Activated CD4-positive, alpha-beta T cell treated with anti-CD3 and anti-CD28 coated beads, Interleukin-2, amount 50 U/mL, for 4 hours (primary cell): ENCODE data around the gene PIGT.

Experiments
- DNase-seq, 2 experiments: peaks; one replicate each; pipeline ENCODE4 v3.0.0-alpha.2; 2020

Gene PIGT

DNA sequence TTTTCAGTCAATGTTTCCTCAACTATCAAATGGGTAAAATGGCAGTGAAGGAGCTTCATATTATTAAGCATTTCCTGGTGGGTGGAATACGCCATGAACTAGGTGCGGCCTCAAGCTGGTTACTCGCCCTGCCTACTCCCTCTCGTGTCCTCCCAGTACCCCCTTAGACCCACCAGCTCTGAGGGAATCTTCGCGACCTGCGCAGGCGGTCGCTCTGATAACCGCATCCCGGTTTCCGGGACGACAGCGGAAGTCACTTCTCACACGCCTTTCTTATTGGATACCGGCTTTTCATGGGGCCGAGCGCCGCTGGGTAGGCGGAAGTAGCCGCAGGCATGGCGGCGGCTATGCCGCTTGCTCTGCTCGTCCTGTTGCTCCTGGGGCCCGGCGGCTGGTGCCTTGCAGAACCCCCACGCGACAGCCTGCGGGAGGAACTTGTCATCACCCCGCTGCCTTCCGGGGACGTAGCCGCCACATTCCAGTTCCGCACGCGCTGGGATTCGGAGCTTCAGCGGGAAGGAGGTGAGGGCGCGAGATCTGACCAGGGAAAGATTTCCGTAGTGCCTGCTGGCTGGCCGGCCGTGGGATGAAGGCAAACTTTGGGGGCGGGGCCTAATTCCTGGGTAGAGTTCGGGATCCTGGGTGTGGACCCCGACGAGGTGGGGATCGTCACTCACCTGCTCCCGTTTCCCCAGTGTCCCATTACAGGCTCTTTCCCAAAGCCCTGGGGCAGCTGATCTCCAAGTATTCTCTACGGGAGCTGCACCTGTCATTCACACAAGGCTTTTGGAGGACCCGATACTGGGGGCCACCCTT, at the start of gene PIGT:
PIGT (plus strand) TSS at position 320 of the 816 bp plus-strand sequence; CDS start at position 336, 16 bp downstream.
- peak; percentile 79 to 85 for DNase-seq

DNA sequence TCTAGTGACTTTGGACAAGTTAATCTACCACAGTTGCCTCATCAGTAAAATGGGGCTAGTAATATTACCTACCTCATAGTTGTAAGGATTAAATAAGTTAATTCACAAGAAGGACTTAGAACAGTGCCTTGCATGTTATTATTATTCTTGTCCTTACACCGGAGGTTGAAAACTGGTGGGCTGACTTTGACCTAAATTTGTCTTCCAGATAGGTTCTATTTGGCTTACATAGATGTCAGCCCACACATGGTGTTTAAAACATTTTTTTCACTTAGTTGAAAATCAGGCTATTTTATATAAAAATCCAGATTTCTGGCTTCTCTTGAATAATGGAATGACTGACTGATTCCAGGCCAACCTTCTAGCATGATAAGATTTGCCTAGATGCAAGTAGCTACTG, 49.7 kb upstream of the PIGT start:
- no peak for DNase-seq

DNA sequence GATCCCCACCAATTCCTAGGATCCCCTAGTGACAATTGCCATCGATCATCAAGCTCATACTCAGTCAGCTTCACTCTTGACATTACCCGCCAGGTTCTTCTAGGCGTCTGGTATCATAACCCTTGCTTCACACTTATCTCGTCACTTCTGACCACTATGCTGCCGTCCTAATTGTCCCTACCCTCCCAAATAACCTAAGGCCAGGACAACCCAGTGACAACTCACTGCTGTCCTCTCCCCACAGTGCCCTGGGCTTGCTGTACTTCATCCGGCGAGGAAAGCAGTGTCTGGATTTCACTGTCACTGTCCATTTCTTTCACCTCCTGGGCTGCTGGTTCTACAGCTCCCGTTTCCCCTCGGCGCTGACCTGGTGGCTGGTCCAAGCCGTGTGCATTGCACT, 49.3 kb upstream of the PIGT start:
- DNase-seq, result no peak

- no peak for DNase-seq
Measured at GRCh38 chr20:45367126-45367525, 48.8 kb upstream of the PIGT start.

DNA sequence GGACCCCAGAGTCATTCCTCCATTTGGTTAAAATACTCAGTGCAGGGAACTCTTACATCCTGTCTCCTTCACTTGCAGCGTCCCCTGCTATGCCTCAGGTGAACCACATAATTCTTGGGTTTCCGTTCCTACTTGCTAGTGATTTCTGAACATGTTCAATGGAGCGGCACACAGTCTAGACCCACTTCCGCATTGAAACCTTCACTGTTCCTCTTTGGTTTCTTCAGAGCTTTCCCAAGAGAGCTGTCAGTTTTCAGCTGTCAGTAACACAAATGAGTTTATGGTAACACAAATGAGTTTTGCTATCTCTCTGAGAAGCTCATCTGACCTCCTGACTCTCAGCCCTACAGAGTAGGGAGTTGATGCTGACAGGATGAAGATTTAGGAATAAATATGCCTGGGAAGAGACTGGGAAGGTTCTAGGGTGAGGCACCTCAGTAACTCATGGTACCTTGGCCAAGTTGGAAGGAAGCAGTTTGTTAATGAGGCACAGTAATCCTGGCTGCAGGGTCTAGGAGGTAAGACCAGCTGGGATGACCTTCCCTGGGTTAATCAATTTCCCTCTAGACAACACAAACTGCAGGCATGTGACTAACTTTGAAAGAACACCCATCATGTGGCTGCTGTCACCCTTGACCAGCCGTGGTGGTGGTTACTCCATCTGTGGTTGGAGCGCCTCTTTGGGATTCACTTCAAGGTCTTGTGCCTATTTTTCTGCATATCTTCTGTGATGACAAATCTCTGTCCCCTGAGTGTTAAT, 47.5 kb upstream of the PIGT start:
- peak in 1 of 2 experiments; percentile 17 for DNase-seq

DNA sequence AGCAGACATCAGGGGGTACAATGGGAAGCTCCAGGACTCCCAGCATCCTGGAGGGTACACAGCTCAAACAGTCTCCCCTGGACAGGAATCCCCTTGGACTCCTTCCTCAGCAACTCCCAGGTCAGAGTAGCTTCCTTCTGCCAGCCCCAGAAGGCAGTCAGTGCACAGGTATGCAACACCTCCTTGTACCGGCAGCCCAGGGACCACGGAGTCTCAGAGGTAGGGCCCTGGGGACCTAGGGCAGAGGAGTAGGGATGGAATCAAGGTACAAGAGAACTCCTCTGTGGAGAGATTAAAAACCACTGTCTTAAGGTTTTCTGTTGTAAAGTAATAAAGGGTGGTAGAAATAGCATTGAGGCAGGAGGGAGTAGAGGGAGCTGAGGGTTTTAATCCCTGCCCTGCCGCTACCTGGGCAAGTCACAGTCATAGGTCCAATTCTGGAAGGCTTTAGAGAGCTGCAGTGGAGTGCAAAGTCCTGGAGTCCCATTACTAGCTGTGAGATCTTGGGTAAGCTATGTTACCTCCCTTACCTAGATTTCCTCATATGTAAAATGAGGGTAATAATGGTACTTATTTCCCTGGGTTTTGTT, 45.3 kb upstream of the PIGT start:
- DNase-seq, result no peak

- no peak for DNase-seq
Measured at GRCh38 chr20:45372241-45372640, 43.7 kb upstream of the PIGT start.

DNA sequence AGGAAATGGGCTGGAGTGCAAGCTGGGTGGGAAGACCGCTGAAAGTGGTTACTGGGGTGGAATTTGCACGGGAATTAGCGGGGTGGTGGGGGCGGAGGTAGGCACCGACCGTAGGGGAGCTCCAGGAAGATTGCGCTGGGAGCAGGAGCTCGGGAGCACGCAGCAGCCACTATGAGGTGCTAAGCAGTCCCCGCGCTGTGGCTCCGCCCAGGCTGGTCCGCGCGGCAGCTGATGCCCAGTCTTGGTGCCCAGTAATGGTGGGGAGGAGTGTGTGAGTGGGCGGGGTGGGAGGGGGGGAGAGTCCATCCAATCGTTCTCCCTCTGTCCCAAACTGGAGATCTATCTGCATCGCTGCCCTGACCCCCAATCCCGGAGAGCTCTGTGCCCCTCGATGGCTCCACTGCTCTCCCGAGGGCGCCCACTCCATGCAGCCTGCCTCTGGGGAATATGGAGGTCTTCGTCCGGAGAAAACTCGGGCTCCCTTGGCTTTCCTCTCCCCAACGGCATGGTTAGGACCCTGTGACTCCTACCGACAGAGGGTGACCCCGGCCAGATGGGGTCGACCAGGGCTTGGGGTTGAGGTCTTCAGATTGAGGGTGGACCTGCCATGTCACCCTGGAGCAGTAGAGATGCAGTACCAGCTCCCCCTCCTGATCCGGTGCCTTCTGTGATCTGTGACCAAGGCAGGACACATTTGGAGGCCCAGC, 43.1 kb upstream of the PIGT start:
- no peak for DNase-seq

- DNase-seq, result peak; percentile 90 to 91
Measured at GRCh38 chr20:45373353-45374100, 42.4 kb upstream of the PIGT start.

- no peak for DNase-seq
Measured at GRCh38 chr20:45374101-45374467, 41.9 kb upstream of the PIGT start.

DNA sequence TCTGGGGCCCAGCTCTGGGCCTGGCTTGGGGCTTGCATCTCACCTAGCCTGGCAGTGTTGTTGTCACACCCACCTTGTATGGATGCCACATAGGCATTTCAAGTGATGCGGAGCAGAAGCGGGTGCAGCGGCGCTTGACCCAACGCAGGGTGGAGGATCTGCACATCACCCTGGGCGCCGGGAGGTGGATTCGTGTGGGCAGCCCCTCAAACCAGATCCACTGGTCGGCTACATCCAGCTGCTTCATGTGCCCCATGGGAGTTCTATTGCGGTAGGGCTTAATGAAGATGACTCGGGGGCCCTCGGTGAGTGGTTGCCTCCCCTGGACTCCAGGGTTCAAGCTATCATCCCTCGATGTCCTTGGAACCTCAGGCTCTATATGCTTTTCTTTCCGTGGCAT, 41.0 kb upstream of the PIGT start:
- DNase-seq, result no peak

DNA sequence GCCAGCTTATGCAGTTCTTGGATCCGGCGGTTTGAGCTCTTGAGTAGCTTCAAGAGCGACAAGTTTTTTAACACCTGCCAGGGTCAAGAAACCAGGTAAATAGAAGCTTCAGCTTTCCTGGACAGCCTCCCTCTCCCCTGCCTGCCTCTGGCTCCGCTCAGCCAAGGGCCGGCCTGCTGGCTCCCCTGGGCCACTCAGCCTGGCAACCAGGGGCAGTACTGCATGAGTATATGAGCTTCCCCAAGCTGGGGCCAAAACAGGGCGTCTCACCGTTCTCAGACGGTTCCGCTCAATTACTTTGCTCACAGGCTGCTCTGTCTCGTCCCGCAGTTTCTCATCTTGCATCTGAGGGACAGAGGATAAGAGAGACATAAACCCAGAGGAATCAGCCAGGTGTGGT, 38.7 kb upstream of the PIGT start:
- no peak for DNase-seq

- DNase-seq, result no peak
Measured at GRCh38 chr20:45378191-45378590, 37.8 kb upstream of the PIGT start, which contains the start of gene TP53TG5. TSS of gene TP53TG5 (minus strand) at chr20:45378325. CDS start at chr20:45378236, 89 bp downstream.

DNA sequence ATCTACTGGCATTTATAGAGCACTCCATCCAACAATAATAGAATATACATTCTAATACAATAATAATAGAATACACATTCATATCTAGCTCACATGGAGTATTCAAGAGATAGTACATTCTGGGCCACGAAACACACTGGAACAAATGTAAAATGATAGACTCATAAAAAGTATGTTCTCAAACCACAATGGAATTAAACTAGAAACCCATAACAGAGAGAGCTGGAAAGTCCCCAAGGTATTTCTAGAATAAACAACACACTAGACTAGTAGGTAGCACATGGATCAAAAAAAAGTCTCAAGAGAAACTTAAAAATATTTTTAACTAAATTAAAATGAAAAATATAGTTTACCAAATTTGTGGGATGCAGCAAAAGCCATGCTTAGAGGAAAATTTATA, 28.7 kb upstream of the PIGT start:
- DNase-seq, result no peak

- DNase-seq, result no peak
Measured at GRCh38 chr20:45390931-45391330, 25.0 kb upstream of the PIGT start.

- DNase-seq, result no peak
Measured at GRCh38 chr20:45391559-45391958, 24.4 kb upstream of the PIGT start.

DNA sequence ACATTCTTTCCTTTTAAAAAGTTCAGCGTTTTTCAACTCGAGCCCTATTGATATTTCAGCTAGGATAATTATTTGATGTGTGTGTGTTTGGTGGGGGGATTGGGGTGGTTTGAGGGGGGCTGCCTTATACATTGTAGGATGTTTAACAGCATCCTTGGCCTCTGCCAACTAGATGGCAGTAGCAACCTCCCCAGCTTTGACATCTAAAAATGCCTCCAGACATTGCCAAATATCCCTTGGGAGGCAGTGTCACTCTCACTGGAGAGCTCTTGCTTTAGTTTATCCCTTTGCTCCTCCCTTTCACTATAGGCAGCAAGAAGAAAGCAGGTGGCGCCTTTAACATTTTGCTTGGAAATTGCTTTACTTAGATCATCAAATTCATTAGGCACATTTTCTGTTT, 23.2 kb upstream of the PIGT start:
- no peak for DNase-seq

- no peak for DNase-seq
Measured at GRCh38 chr20:45394221-45395113, 21.5 kb upstream of the PIGT start.

DNA sequence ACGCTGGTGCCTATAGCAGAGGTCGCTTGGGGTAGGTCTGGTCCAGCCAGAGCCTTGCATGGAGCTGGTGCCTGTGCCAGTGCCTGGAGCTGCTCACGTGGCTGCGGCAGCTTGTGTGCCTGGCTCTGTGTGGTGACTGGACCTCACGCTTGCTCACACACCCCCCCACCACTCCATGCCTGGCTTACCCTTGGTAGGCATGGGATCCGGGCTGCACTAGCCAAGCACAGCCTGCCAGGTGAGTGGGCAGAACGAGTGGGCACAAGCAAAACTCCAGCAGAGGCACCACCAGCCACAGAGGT, 20.9 kb upstream of the PIGT start:
- no peak for DNase-seq

- no peak for DNase-seq
Measured at GRCh38 chr20:45399018-45399417, 16.9 kb upstream of the PIGT start.

GRCh38 chr20:45400346-45401031, 15.5 kb upstream of the PIGT start:
- no peak for DNase-seq
